PC-3 (cell line): Measurements from ENCODE around the gene VASH1. TPM values are rescaled to one million over a fixed set of nuclear protein-coding genes. Genes with fewer than 3 reads are reported as not detected.

Source experiments
- ATAC-seq: fragments of 200-7000 bp; cut with Tn5 transposase; 2 replicates; pipeline ENCODE4 v1.9.1; 2020; ENCODE audit warnings: mild to moderate bottlenecking, moderate library complexity
- BruUV-seq: library from RNA; stranded (reverse); fragments of 400-500 nt; replicated peaks from 2 replicates; lab custom pipeline; 2021; lab: Mats Ljungman, UMichigan
- CTCF ChIA-PET: fragments of 300-600 bp; sonication (Branson Sonifier 250); formaldehyde crosslinking; loops from one replicate; lab custom pipeline; 2022; ENCODE audit warnings: antibody characterized with exemption; lab: Charles Lee
- POLR2A ChIA-PET: fragments of 300-600 bp; sonication (Branson Sonifier 250); formaldehyde crosslinking; loops from one replicate; lab custom pipeline; 2022; ENCODE audit warnings: antibody characterized with exemption; ENCODE audit not compliant: unreplicated experiment; lab: Charles Lee
- DNase-seq: peaks from one replicate; pipeline ENCODE4 v3.0.0-alpha.2; 2015
- H2AFZ ChIP-seq: fragments of 300-600 bp; sonication (generic); 2 replicates; pipeline ENCODE4 v1.6.0; 2016; ENCODE audit warnings: antibody characterized with exemption, low read length
- H3F3A ChIP-seq: fragments of 300-600 bp; sonication (generic); one replicate; pipeline ENCODE4 v1.6.0; 2017; ENCODE audit warnings: antibody characterized with exemption, low read length, control low read depth, mild to moderate bottlenecking; ENCODE audit not compliant: unreplicated experiment
- H3K27ac ChIP-seq: fragments of 300-600 bp; sonication (generic); 2 replicates; pipeline ENCODE4 v1.5.1; 2016; ENCODE audit warnings: mild to moderate bottlenecking, low read length
- H3K27me3 ChIP-seq: fragments of 300-600 bp; sonication (generic); 2 replicates; pipeline ENCODE4 v1.6.1; 2016; ENCODE audit warnings: low read length, mixed read lengths
- H3K36me3 ChIP-seq: fragments of 300-600 bp; sonication (generic); 2 replicates; pipeline ENCODE4 v1.6.1; 2016; ENCODE audit warnings: low read depth, mixed run types, low read length, mixed read lengths
- H3K4me1 ChIP-seq: fragments of 300-600 bp; sonication (generic); 2 replicates; pipeline ENCODE4 v1.5.1; 2016; ENCODE audit warnings: low read length; ENCODE audit not compliant: insufficient read depth
- H3K4me2 ChIP-seq: fragments of 300-600 bp; sonication (generic); 2 replicates; pipeline ENCODE4 v1.6.0; 2016; ENCODE audit warnings: low read length
- H3K4me3 ChIP-seq: fragments of 300-600 bp; sonication (generic); 2 replicates; pipeline ENCODE4 v1.5.1; 2016; ENCODE audit warnings: mild to moderate bottlenecking, low read length, mixed read lengths
- H3K79me2 ChIP-seq: fragments of 300-600 bp; sonication (generic); 2 replicates; pipeline ENCODE4 v1.6.1; 2017; ENCODE audit warnings: low read length, mixed read lengths
- H3K9ac ChIP-seq: fragments of 300-600 bp; sonication (generic); 2 replicates; pipeline ENCODE4 v1.6.0; 2016; ENCODE audit warnings: mild to moderate bottlenecking, low read length
- H3K9me2 ChIP-seq: fragments of 300-600 bp; sonication (generic); replicated peaks from 2 replicates; pipeline ENCODE4 v1.6.1; 2016; ENCODE audit warnings: mixed run types, low read length, mixed read lengths
- H3K9me3 ChIP-seq: fragments of 300-600 bp; sonication (generic); 2 replicates; pipeline ENCODE4 v1.6.1; 2016; ENCODE audit warnings: low read length, mixed read lengths
- H4K20me1 ChIP-seq: fragments of 300-600 bp; sonication (generic); 2 replicates; pipeline ENCODE4 v1.6.1; 2016; ENCODE audit warnings: low read length, mixed read lengths
- CTCF ChIP-seq: fragments of 300-600 bp; sonication (generic); conservative IDR thresholded peaks from 2 replicates; pipeline ENCODE4 v1.5.1; 2017; ENCODE audit warnings: antibody characterized with exemption, low read depth, mild to moderate bottlenecking, low read length
- EZH2 ChIP-seq: fragments of 300-600 bp; sonication (generic); IDR thresholded peaks from one replicate; pipeline ENCODE4 v1.6.1; 2017; ENCODE audit warnings: antibody characterized with exemption, mild to moderate bottlenecking, low read length; ENCODE audit not compliant: unreplicated experiment
- EZH2phosphoT487 ChIP-seq: fragments of 300-600 bp; sonication (generic); IDR thresholded peaks from 2 replicates; pipeline ENCODE4 v1.6.1; 2018; ENCODE audit warnings: mild to moderate bottlenecking, antibody characterized with exemption, low read length, borderline replicate concordance
- intact Hi-C: fragments of 100-400 bp; cut with micrococcal nuclease; formaldehyde crosslinking; loops from 2 replicates; pipeline ENCODE4 v1.9.0; 2023
- total RNA-seq: library from RNA; depleted of rRNA; stranded (reverse); fragments of >200 nt; gene quantifications from 2 replicates; pipeline ENCODE4 v1.2.3, GENCODE V29; 2014

VASH1 gene
- total RNA-seq, 1 experiment from 2014 or later: 1.8 TPM

- intact Hi-C loops: no loop called here
- Histone ChIP-seq H3K4me2 (no peak overlapping the region), H3K79me2 (no peaks in the 10 kb centered on the region), H3K9me3 (no peaks in the 10 kb centered on the region), H3K27ac (no peak overlapping the region), H3F3A (no peaks in the 10 kb centered on the region), H3K4me1 (no peaks in the 10 kb centered on the region), H3K9me2 (no peaks in the 10 kb centered on the region), H3K9ac (no peak overlapping the region), H2AFZ (no peak overlapping the region), H3K27me3 (peaks cover 27% of the 10 kb centered on the region), H4K20me1 (no peaks in the 10 kb centered on the region), H3K4me3 (no peak overlapping the region), H3K36me3 (no peaks in the 10 kb centered on the region)
- no peak for TF ChIP-seq EZH2phosphoT487
- POLR2A ChIA-PET: no interaction called here
- no peak for DNase-seq
- no TSS peak for BruUV-seq
- CTCF ChIA-PET: no interaction called here
- ATAC-seq: no peak
Observed at GRCh38 chr14:76754586-76754985, 6.7 kb upstream of the VASH1 start.

- Histone ChIP-seq H3K27me3 (peaks cover 27% of the 10 kb centered on the region), H3K4me1 (no peaks in the 10 kb centered on the region), H3K4me2 (no peak overlapping the region), H2AFZ (no peak overlapping the region), H3K9me2 (no peaks in the 10 kb centered on the region), H3K36me3 (no peaks in the 10 kb centered on the region), H3K9me3 (no peaks in the 10 kb centered on the region), H3K27ac (no peak overlapping the region), H3K4me3 (no peak overlapping the region), H4K20me1 (no peaks in the 10 kb centered on the region), H3K79me2 (no peaks in the 10 kb centered on the region), H3K9ac (no peak overlapping the region), H3F3A (no peaks in the 10 kb centered on the region)
- ATAC-seq (no peak), DNase-seq (no peak)
- intact Hi-C loops: no loop called here
- BruUV-seq: no TSS peak
- CTCF ChIA-PET: no interaction called here
- POLR2A ChIA-PET: interaction anchor here (1.1 kb wide), 1 partner anchor 13 kb away, joined by 5 read pairs; no protein-coding TSS in a partner anchor
- no peak for TF ChIP-seq EZH2phosphoT487
- TF ChIP-seq CTCF: no peak
- no peak for TF ChIP-seq EZH2
Observed at GRCh38 chr14:76755610-76756370, 5.5 kb upstream of the VASH1 start.

DNA sequence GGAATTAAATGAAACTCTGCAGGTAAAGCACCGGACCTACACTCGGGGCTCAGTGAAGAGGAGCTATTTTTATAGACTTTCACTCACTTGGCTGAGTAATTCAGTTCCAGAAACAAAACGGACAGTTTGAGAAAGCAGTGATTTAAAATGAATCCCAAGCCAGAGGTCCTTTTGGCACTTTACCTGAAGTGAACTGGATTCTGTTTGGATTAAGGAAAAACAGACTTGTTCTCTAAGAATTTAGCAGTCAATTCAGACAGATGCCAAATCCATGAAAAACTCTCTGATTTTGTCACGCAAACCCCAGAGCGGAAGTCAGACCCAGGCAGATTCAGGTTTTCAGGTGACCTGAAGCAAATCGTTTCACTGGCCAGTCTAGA lies 4.9 kb upstream of the VASH1 start:
- H3K27ac ChIP-seq: no peak overlapping the region
- CTCF ChIA-PET: no interaction called here
- no peaks in the 10 kb centered on the region for H3K79me2 ChIP-seq
- ATAC-seq: no peak
- peaks cover 27% of the 10 kb centered on the region for H3K27me3 ChIP-seq
- no peak for TF ChIP-seq EZH2
- no peak for TF ChIP-seq EZH2phosphoT487
- no peak for TF ChIP-seq CTCF
- no peak overlapping the region for H3K4me2 ChIP-seq
- H3K4me1 ChIP-seq: peaks cover 4% of the 10 kb centered on the region; the same call in 1 of the 2 replicates
- H3K36me3 ChIP-seq: no peaks in the 10 kb centered on the region
- H4K20me1 ChIP-seq: no peaks in the 10 kb centered on the region
- H3F3A ChIP-seq: no peaks in the 10 kb centered on the region
- H3K9ac ChIP-seq: no peak overlapping the region
- intact Hi-C loops: no loop called here
- H3K9me3 ChIP-seq: no peaks in the 10 kb centered on the region
- no peak overlapping the region for H3K4me3 ChIP-seq
- H2AFZ ChIP-seq: no peak overlapping the region
- no TSS peak for BruUV-seq
- POLR2A ChIA-PET: no interaction called here
- no peak for DNase-seq
- H3K9me2 ChIP-seq: no peaks in the 10 kb centered on the region
